Stimulated activated CD4-positive, alpha-beta T cell treated with anti-CD3 and anti-CD28 coated beads, Interleukin-2, amount 100 ng/mL, for 24 hours (primary cell): ENCODE results near the gene HMGXB3.
"Not testable (repeated sequence)": the region's sequence is repeated elsewhere in the genome, so short reads cannot be mapped to it uniquely, and the experiment has no call there.

Experiments
- DNase-seq, 2 donors: peaks; one replicate each; pipeline ENCODE4 v3.0.0-alpha.2; 2020

HMGXB3 gene

GRCh38 chr5:150068961-150069645 lies 68.6 kb downstream of the HMGXB3 start:
- DNase-seq, result no peak

- DNase-seq, result no peak
Observed at GRCh38 chr5:150069672-150070627, 69.4 kb downstream of the HMGXB3 start.

GRCh38 chr5:150070821-150071220 lies 70.3 kb downstream of the HMGXB3 start:
- DNase-seq, result no peak

- no peak for DNase-seq
Observed at GRCh38 chr5:150073086-150073625, 72.6 kb downstream of the HMGXB3 start.

GRCh38 chr5:150073677-150074076 lies 73.1 kb downstream of the HMGXB3 start:
- DNase-seq, result no peak

GRCh38 chr5:150075233-150075632 lies 74.7 kb downstream of the HMGXB3 start:
- no peak for DNase-seq

- DNase-seq, result no peak
Observed at GRCh38 chr5:150075806-150076205, 75.3 kb downstream of the HMGXB3 start.

GRCh38 chr5:150077060-150077459 lies 76.5 kb downstream of the HMGXB3 start:
- no peak for DNase-seq

- no peak for DNase-seq
Observed at GRCh38 chr5:150077996-150078801, 77.7 kb downstream of the HMGXB3 start.

- DNase-seq, result no peak
Observed at GRCh38 chr5:150078802-150079689, 78.5 kb downstream of the HMGXB3 start.

GRCh38 chr5:150079909-150080461 lies 79.4 kb downstream of the HMGXB3 start:
- DNase-seq, result no peak

- DNase-seq, result no peak
Observed at GRCh38 chr5:150080696-150081435, 80.3 kb downstream of the HMGXB3 start.

GRCh38 chr5:150081541-150082283 lies 81.2 kb downstream of the HMGXB3 start:
- DNase-seq, result no peak

- no peak for DNase-seq
Observed at GRCh38 chr5:150082374-150082773, 81.8 kb downstream of the HMGXB3 start.

GRCh38 chr5:150082889-150083288 lies 82.3 kb downstream of the HMGXB3 start:
- DNase-seq, result no peak

GRCh38 chr5:150084754-150085153 lies 84.2 kb downstream of the HMGXB3 start:
- not testable (repeated sequence) for DNase-seq

- no peak for DNase-seq
Observed at GRCh38 chr5:150085191-150085912, 84.8 kb downstream of the HMGXB3 start.

- no peak for DNase-seq
Observed at GRCh38 chr5:150085950-150086715, 85.6 kb downstream of the HMGXB3 start, which contains the start of gene CSF1R. Gene CSF1R (minus strand): TSS chr5:150086554. CDS start chr5:150086427, 127 bp downstream.
